OCI-LY7 (cell line): ENCODE results near the gene CSNK1D. TPM values are rescaled to one million over a fixed set of nuclear protein-coding genes. Genes with fewer than 3 reads are reported as not detected.

Experiments used
- BruUV-seq: library from RNA; stranded (reverse); fragments of 400-500 nt; replicated peaks from 2 replicates; lab custom pipeline; 2021; lab: Mats Ljungman, UMichigan
- CTCF ChIA-PET: fragments of 300-600 bp; sonication (Branson Sonifier 250); formaldehyde crosslinking; loops from one replicate; lab custom pipeline; 2022; ENCODE audit warnings: antibody characterized with exemption; ENCODE audit not compliant: unreplicated experiment; lab: Charles Lee
- POLR2A ChIA-PET: fragments of 300-600 bp; sonication (Branson Sonifier 250); formaldehyde crosslinking; loops from one replicate; lab custom pipeline; 2022; ENCODE audit warnings: antibody characterized with exemption; lab: Charles Lee
- DNase-seq: peaks from one replicate; pipeline ENCODE4 v3.0.0-alpha.2; 2015; ENCODE audit warnings: low spot score
- H2AFZ ChIP-seq: fragments of 200-600 bp; sonication (generic), shearing (Covaris generic); 2 replicates; pipeline ENCODE4 v1.6.1; 2014; ENCODE audit warnings: mild to moderate bottlenecking, antibody characterized with exemption, low read length, moderate library complexity
- H3K27ac ChIP-seq: fragments of 200-600 bp; sonication (generic); 2 replicates; pipeline ENCODE4 v1.5.1; 2014; ENCODE audit warnings: mixed run types, low read depth, mild to moderate bottlenecking, moderate library complexity, low read length, inconsistent platforms; ENCODE audit not compliant: poor library complexity, severe bottlenecking
- H3K36me3 ChIP-seq: fragments of 200-600 bp; sonication (generic); 2 replicates; pipeline ENCODE4 v1.6.1; 2014; ENCODE audit warnings: mild to moderate bottlenecking, antibody characterized with exemption, low read length, moderate library complexity, mixed read lengths; ENCODE audit not compliant: insufficient read depth
- H3K4me1 ChIP-seq: fragments of 200-600 bp; sonication (generic); 2 replicates; pipeline ENCODE4 v1.5.1; 2014; ENCODE audit warnings: mild to moderate bottlenecking, low read length; ENCODE audit not compliant: insufficient read depth, poor library complexity, severe bottlenecking
- H3K4me2 ChIP-seq: fragments of 200-600 bp; sonication (generic); 2 replicates; pipeline ENCODE4 v1.6.1; 2014; ENCODE audit warnings: mild to moderate bottlenecking, low read length
- H3K4me3 ChIP-seq: fragments of 200-600 bp; sonication (generic); 2 replicates; pipeline ENCODE4 v1.5.1; 2014; ENCODE audit warnings: mild to moderate bottlenecking, low read depth, low read length; ENCODE audit not compliant: poor library complexity, severe bottlenecking
- H3K79me2 ChIP-seq: fragments of 200-600 bp; sonication (generic); 2 replicates; pipeline ENCODE4 v1.6.1; 2016; ENCODE audit warnings: low read depth, mild to moderate bottlenecking, low read length, moderate library complexity, mixed read lengths; ENCODE audit not compliant: insufficient read depth
- H3K9me2 ChIP-seq: fragments of 200-600 bp; sonication (generic); 2 replicates; pipeline ENCODE4 v1.6.1; 2016; ENCODE audit warnings: mild to moderate bottlenecking, low read length, mixed read lengths; ENCODE audit not compliant: insufficient read depth
- H3K9me3 ChIP-seq: fragments of 200-600 bp; sonication (generic); 2 replicates; pipeline ENCODE4 v1.6.1; 2014; ENCODE audit warnings: mild to moderate bottlenecking, mixed run types, low read length, mixed read lengths
- H4K20me1 ChIP-seq: fragments of 200-600 bp; sonication (generic); 2 replicates; pipeline ENCODE4 v1.6.1; 2014; ENCODE audit warnings: mild to moderate bottlenecking, antibody characterized with exemption, low read length, moderate library complexity, mixed read lengths; ENCODE audit not compliant: insufficient read depth
- EZH2phosphoT487 ChIP-seq: fragments of 200-600 bp; sonication (generic); IDR thresholded peaks from 2 replicates; pipeline ENCODE4 v1.6.1; 2018; ENCODE audit warnings: low read depth, borderline replicate concordance, mild to moderate bottlenecking, mixed run types, antibody characterized with exemption, low read length, moderate library complexity, mixed read lengths
- intact Hi-C: fragments of 100-400 bp; cut with micrococcal nuclease; formaldehyde crosslinking; loops from one replicate; pipeline ENCODE4 v1.10.0; 2022; ENCODE audit not compliant: unreplicated experiment
- total RNA-seq, 2 experiments: library from RNA; depleted of rRNA in 1 of 2; stranded (reverse); fragments of >200 nt in 1 of 2; shearing (Covaris generic) in 1 of 2; gene quantifications; 2 replicates each; pipeline ENCODE4 v1.2.3, GENCODE V29; 2014 to 2022
- TF ChIP-seq, protein P1 (sequence below): fragments of 200-600 bp; sonication (generic); conservative IDR thresholded peaks from 2 replicates; pipeline ENCODE4 v1.5.1; 2014; ENCODE audit warnings: mild to moderate bottlenecking, antibody characterized with exemption, low read length, moderate library complexity, mixed read lengths

CSNK1D gene
- total RNA-seq, 2 experiments from 2014 or later: 53.0 to 181 TPM

DNA sequence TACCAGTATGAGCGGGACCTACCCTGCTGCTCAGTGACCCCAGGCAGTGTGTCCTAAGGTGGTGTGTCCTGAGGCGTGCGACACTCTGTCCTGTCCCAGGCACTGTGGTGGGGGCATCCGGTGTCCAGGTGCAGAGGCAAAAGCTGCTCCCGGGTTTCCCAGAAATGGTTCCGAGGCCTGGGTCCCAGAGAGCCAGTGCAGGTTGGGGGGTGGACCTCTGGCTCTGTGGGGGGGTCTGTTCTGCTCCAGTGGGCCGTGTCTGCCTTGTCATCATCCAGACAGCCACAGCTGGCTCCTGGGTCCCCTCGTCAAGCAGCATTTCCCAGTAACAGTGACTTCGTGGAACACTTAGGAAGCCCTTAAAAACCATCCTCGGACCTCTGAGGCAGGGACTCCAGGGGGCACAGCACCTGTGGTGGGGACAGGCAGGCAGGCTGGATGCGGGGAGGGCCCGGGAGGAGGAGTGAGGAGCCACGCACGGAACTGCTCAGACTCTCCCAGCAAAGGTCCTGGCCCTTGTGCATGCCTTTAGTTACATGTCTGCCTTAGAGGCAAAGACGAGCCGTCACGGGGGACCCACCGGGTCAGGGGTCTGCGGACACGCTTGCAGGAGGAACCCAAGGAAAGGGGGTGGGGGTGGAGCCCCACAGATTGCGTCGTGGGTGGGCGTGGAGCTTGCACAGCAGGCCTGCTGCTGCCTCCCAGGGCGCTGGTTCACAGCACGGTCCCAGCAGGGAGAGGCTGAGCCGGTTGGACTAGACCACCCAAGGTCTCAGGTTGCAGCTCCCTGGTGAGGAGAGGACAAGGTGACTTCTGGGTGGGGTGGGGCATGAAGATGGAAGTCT, 39.1 kb downstream of the CSNK1D start:
- H3K9me3 ChIP-seq: no peaks in the 10 kb centered on the region
- no peak overlapping the region for H3K4me3 ChIP-seq
- DNase-seq: peak; percentile 40
- BruUV-seq: no TSS peak
- H4K20me1 ChIP-seq: peaks cover 8% of the 10 kb centered on the region; the same call in 1 of the 2 replicates
- no peaks in the 10 kb centered on the region for H3K9me2 ChIP-seq
- ChIA-PET CTCF (interaction anchor here (0.8 kb wide), 1 partner anchor 20 kb away, joined by 3 read pairs; no protein-coding TSS in a partner anchor), POLR2A (no interaction called here)
- H3K4me1 ChIP-seq: peaks cover 35% of the 10 kb centered on the region
- no peak for TF ChIP-seq EZH2phosphoT487
- TF ChIP-seq, protein P1, sequence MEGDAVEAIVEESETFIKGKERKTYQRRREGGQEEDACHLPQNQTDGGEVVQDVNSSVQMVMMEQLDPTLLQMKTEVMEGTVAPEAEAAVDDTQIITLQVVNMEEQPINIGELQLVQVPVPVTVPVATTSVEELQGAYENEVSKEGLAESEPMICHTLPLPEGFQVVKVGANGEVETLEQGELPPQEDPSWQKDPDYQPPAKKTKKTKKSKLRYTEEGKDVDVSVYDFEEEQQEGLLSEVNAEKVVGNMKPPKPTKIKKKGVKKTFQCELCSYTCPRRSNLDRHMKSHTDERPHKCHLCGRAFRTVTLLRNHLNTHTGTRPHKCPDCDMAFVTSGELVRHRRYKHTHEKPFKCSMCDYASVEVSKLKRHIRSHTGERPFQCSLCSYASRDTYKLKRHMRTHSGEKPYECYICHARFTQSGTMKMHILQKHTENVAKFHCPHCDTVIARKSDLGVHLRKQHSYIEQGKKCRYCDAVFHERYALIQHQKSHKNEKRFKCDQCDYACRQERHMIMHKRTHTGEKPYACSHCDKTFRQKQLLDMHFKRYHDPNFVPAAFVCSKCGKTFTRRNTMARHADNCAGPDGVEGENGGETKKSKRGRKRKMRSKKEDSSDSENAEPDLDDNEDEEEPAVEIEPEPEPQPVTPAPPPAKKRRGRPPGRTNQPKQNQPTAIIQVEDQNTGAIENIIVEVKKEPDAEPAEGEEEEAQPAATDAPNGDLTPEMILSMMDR: no peak
- H3K79me2 ChIP-seq: no peaks in the 10 kb centered on the region
- intact Hi-C loops: loop anchor here (5.0 kb wide), 1 partner anchor 183 kb away; the partner anchor contains the start of genes HEXD and OGFOD3
- H3K4me2 ChIP-seq: peak overlapping the region; percentile 24
- H3K36me3 ChIP-seq: no peaks in the 10 kb centered on the region
- no peak overlapping the region for H2AFZ ChIP-seq
- no peak overlapping the region for H3K27ac ChIP-seq

DNA sequence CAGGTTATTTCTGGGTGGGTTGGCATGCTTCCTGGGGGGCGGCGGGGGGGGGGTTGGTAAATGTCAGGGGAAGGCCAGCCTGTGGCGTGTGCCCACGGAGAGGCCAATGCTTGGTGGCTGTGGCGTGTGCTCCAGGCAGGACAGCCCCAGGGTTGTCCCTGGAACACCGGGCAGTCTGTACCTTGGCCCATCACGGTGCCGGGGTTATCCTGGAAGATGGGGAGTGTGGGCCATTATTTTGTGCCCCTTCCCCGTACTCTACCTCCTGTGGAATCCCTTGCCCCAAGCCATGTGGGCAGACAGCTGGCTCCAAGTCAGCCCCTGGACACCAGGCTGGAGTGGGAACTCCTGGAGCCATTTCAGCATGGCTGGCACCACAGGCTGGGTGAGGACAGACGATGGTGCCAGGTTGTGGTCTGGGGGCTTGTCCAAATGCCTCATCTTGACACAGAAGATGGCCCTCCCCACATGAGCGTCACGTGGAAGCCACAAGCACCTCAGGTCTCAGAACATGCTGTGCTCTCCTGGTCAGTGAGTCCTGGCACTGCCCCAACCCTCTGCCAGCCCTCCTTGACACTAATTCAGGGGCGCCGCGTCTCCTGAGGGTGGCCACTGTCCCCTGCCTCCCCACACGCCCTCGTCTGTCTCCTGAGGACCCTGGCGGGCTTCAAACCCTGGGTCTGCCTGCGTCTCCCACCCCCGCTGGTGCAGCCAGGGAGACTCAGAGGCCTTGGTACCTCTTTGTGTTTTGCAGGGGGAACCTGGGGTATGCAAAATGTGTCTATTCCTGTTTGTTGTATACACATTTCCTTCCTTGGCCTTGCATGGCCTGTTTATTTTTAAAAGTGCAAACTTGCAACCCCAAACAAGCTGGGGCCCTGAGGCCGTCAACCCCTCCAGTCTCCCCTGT, 40.4 kb downstream of the CSNK1D start:
- Histone ChIP-seq H3K9me2 (no peaks in the 10 kb centered on the region), H3K4me2 (peak overlapping the region; percentile 25), H3K27ac (no peak overlapping the region), H3K79me2 (no peaks in the 10 kb centered on the region), H4K20me1 (peaks cover 8% of the 10 kb centered on the region; the same call in 1 of the 2 replicates), H2AFZ (no peak overlapping the region), H3K4me3 (no peak overlapping the region), H3K36me3 (no peaks in the 10 kb centered on the region), H3K4me1 (peaks cover 40% of the 10 kb centered on the region), H3K9me3 (no peaks in the 10 kb centered on the region)
- intact Hi-C loops: loop anchor here (5.0 kb wide), 1 partner anchor 184 kb away; the partner anchor contains the start of genes HEXD and OGFOD3
- no peak for TF ChIP-seq EZH2phosphoT487
- TF ChIP-seq, protein P1: no peak
- ChIA-PET POLR2A (interaction anchor here (0.5 kb wide), 1 partner anchor 231 kb away, joined by 3 read pairs; no protein-coding TSS in a partner anchor), CTCF (no interaction called here)
- no TSS peak for BruUV-seq
- no peak for DNase-seq
